Glutamatergic neuron (in vitro differentiated cells): ENCODE results near the gene SLC38A10. TPM values are rescaled to one million over a fixed set of nuclear protein-coding genes. Genes with fewer than 3 reads are reported as not detected.

Experiments used
- DNase-seq: peaks from one replicate; pipeline ENCODE4 v3.0.0; 2022
- H3K27ac Mint-ChIP-seq: one replicate; pipeline ENCODE4 v1.8.0; 2020; ENCODE audit warnings: mild to moderate bottlenecking, mixed read lengths, inconsistent platforms; ENCODE audit not compliant: unreplicated experiment
- H3K27me3 Mint-ChIP-seq: one replicate; pipeline ENCODE4 v1.8.0; 2020; ENCODE audit warnings: mild to moderate bottlenecking, moderate library complexity, mixed read lengths, inconsistent platforms; ENCODE audit not compliant: unreplicated experiment
- H3K36me3 Mint-ChIP-seq: one replicate; pipeline ENCODE4 v1.8.0; 2020; ENCODE audit warnings: mild to moderate bottlenecking, mixed read lengths, inconsistent platforms; ENCODE audit not compliant: unreplicated experiment
- H3K4me1 Mint-ChIP-seq: one replicate; pipeline ENCODE4 v1.8.0; 2020; ENCODE audit warnings: mild to moderate bottlenecking, low read depth, mixed read lengths, inconsistent platforms; ENCODE audit not compliant: unreplicated experiment
- H3K4me3 Mint-ChIP-seq: one replicate; pipeline ENCODE4 v1.8.0; 2020; ENCODE audit warnings: mild to moderate bottlenecking, mixed read lengths, inconsistent platforms; ENCODE audit not compliant: unreplicated experiment
- H3K9me3 Mint-ChIP-seq: one replicate; pipeline ENCODE4 v1.8.0; 2020; ENCODE audit warnings: mild to moderate bottlenecking, moderate library complexity, mixed read lengths, inconsistent platforms; ENCODE audit not compliant: unreplicated experiment
- total RNA-seq: library from RNA; stranded (reverse); fragmentation: NEBNext Ultra II Directional; extraction: Animal tissue kit (Norgen Biotek cat#: 25700); gene quantifications from one replicate; pipeline ENCODE4 v1.2.1, GENCODE V29; 2021; ENCODE audit not compliant: unreplicated experiment
- TF ChIP-seq, protein P1 (sequence below): fragments of 200-600 bp; sonication (generic); IDR thresholded peaks from one replicate; pipeline ENCODE4 v1.5.0; 2021; ENCODE audit not compliant: partially characterized antibody, unreplicated experiment

The SLC38A10 gene
- total RNA-seq, 1 donor from 2014 or later, result 92.4 TPM

- no peak for DNase-seq
- H3K36me3 Mint-ChIP-seq, result no peaks in the 10 kb centered on the region
- H3K27ac Mint-ChIP-seq, result no peak overlapping the region
- peaks cover 26% of the 10 kb centered on the region for H3K4me1 Mint-ChIP-seq
- peaks cover 10% of the 10 kb centered on the region for H3K27me3 Mint-ChIP-seq
- H3K4me3 Mint-ChIP-seq, result peak overlapping the region; percentile 22
- TF ChIP-seq, protein P1, sequence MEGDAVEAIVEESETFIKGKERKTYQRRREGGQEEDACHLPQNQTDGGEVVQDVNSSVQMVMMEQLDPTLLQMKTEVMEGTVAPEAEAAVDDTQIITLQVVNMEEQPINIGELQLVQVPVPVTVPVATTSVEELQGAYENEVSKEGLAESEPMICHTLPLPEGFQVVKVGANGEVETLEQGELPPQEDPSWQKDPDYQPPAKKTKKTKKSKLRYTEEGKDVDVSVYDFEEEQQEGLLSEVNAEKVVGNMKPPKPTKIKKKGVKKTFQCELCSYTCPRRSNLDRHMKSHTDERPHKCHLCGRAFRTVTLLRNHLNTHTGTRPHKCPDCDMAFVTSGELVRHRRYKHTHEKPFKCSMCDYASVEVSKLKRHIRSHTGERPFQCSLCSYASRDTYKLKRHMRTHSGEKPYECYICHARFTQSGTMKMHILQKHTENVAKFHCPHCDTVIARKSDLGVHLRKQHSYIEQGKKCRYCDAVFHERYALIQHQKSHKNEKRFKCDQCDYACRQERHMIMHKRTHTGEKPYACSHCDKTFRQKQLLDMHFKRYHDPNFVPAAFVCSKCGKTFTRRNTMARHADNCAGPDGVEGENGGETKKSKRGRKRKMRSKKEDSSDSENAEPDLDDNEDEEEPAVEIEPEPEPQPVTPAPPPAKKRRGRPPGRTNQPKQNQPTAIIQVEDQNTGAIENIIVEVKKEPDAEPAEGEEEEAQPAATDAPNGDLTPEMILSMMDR, result no peak
- peaks cover 8% of the 10 kb centered on the region for H3K9me3 Mint-ChIP-seq
Measured at GRCh38 chr17:81301195-81302144, 6.4 kb upstream of the SLC38A10 start.

DNA sequence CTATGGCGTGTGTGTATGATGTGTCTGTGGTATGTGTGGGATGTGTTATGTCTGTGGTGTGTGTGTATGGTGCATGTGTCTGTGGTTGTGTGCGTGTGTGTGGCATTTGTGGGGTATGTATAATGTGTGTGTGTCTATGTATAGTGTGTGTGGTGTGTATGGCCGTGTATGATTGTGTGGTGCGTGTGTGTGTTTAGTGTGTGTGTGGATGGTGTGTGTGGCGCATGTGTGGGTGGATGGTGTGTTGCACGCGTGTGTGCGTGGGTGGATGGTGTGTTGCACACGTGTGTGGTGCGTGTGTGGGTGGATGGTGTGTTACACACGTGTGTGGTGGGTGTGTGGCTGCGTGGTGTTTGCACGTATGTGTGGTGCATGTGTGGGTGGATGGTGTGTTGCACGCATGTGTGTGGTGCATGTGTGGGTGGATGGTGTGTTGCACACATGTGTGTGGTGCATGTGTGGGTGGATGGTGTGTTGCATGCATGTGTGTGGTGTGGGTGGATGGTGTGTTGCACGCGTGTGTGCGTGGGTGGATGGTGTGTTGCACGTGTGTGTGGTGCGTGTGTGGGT is 5.6 kb upstream of the SLC38A10 start:
- peak overlapping the region; percentile 22 for H3K4me3 Mint-ChIP-seq
- H3K27ac Mint-ChIP-seq, result peak overlapping the region; percentile 79
- DNase-seq, result no peak
- H3K9me3 Mint-ChIP-seq, result peaks cover 8% of the 10 kb centered on the region
- no peaks in the 10 kb centered on the region for H3K36me3 Mint-ChIP-seq
- H3K4me1 Mint-ChIP-seq, result peaks cover 27% of the 10 kb centered on the region
- peaks cover 10% of the 10 kb centered on the region for H3K27me3 Mint-ChIP-seq
- TF ChIP-seq, protein P1, result no peak

GRCh38 chr17:81299846-81300585 is 4.9 kb upstream of the SLC38A10 start:
- H3K4me3 Mint-ChIP-seq, result no peak overlapping the region
- H3K27me3 Mint-ChIP-seq, result peaks cover 11% of the 10 kb centered on the region
- peaks cover 25% of the 10 kb centered on the region for H3K4me1 Mint-ChIP-seq
- DNase-seq, result peak; percentile 22
- H3K27ac Mint-ChIP-seq, result peak overlapping the region; percentile 88
- H3K9me3 Mint-ChIP-seq, result peaks cover 5% of the 10 kb centered on the region
- H3K36me3 Mint-ChIP-seq, result no peaks in the 10 kb centered on the region
- TF ChIP-seq, protein P1, result no peak

GRCh38 chr17:81298991-81299738 is 4.1 kb upstream of the SLC38A10 start:
- Mint-ChIP-seq H3K27me3 (peaks cover 12% of the 10 kb centered on the region), H3K27ac (peak overlapping the region; percentile 88), H3K4me1 (peaks cover 24% of the 10 kb centered on the region), H3K36me3 (no peaks in the 10 kb centered on the region), H3K9me3 (peaks cover 6% of the 10 kb centered on the region), H3K4me3 (no peak overlapping the region)
- peak; percentile 48 for DNase-seq
- TF ChIP-seq, protein P1, result no peak
